Measurements from ENCODE around the gene TGIF2. TPM values are rescaled to one million over a fixed set of nuclear protein-coding genes. Genes with fewer than 3 reads are reported as not detected.

The TGIF2 gene
- polyA plus RNA-seq, 1 donor (not counting 4 experiments of a cell fraction or from before 2014, with no cell fraction given): 6.7 TPM

DNA sequence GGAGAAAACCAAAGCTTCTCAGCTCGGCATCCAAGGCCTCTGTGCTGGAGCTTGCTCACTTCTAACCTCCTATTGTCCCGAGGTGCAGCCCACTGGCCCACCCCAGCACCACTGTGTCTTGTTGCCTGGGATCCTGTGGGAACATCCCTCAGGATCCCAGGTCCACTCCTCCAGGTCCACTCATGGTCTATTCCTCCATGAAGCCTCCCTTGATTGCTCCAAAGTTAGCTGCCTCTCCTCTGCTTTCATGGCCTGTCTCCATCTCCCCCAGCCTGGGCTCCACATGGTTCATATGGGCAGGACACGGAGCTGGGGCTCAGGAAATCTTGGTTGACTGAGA, 58.7 kb downstream of the TGIF2 start:
- H4K20me1 ChIP-seq (ENCODE audit: control insufficient read depth, extremely low read depth, insufficient read depth, low read length): no peaks in the 10 kb centered on the region
- no peak overlapping the region for H2AFZ ChIP-seq (ENCODE audit: control insufficient read depth, low read length)
- H3K4me3 ChIP-seq (ENCODE audit: control insufficient read depth in 2 of 3, extremely low read depth in 1 of 3, insufficient read depth in 2 of 3, low read depth in 1 of 3, low read length in 3 of 3): no peak overlapping the region
- no peak overlapping the region for H3K4me2 ChIP-seq (ENCODE audit: control insufficient read depth, extremely low read depth, insufficient read depth, low read depth, low read length)
- H3K27me3 ChIP-seq (ENCODE audit: control insufficient read depth, extremely low read depth, insufficient read depth, low read length): no peaks in the 10 kb centered on the region
- no peak overlapping the region for H3K9ac ChIP-seq (ENCODE audit: control insufficient read depth, extremely low read depth, insufficient read depth, low read length)
- TF ChIP-seq, protein P1, sequence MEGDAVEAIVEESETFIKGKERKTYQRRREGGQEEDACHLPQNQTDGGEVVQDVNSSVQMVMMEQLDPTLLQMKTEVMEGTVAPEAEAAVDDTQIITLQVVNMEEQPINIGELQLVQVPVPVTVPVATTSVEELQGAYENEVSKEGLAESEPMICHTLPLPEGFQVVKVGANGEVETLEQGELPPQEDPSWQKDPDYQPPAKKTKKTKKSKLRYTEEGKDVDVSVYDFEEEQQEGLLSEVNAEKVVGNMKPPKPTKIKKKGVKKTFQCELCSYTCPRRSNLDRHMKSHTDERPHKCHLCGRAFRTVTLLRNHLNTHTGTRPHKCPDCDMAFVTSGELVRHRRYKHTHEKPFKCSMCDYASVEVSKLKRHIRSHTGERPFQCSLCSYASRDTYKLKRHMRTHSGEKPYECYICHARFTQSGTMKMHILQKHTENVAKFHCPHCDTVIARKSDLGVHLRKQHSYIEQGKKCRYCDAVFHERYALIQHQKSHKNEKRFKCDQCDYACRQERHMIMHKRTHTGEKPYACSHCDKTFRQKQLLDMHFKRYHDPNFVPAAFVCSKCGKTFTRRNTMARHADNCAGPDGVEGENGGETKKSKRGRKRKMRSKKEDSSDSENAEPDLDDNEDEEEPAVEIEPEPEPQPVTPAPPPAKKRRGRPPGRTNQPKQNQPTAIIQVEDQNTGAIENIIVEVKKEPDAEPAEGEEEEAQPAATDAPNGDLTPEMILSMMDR (optimal IDR thresholded peaks at IDR 0.05 in 1 of 3, IDR thresholded peaks at IDR 0.05 in 1 of 3, conservative IDR thresholded peaks at IDR 0.05 in 1 of 3; ENCODE audit: extremely low read depth in 1 of 3, insufficient read depth in 2 of 3, low read length in 3 of 3): no peak
- TF ChIP-seq EZH2 (IDR thresholded peaks at IDR 0.05; ENCODE audit: low read length): no peak
- H3K36me3 ChIP-seq (ENCODE audit: control insufficient read depth in 2 of 2, extremely low read depth in 1 of 2, insufficient read depth in 2 of 2, low read length in 2 of 2): no peaks in the 10 kb centered on the region
- H3K9me3 ChIP-seq (ENCODE audit: control insufficient read depth, low read depth, low read length): no peaks in the 10 kb centered on the region
- no peaks in the 10 kb centered on the region for H3K9me1 ChIP-seq (ENCODE audit: control insufficient read depth, extremely low read depth, insufficient read depth, low read length)
- DNase-seq (ENCODE audit: low read depth, low spot score) (no peak), FAIRE-seq (no peak)
- dilution Hi-C loops (cut with MboI; ENCODE audit: extremely low pct_ligation_motif_present, low sequenced_read_pairs): no loop called here
- no peaks in the 10 kb centered on the region for H3K79me2 ChIP-seq (ENCODE audit: control insufficient read depth, insufficient read depth, low read length)
- no peaks in the 10 kb centered on the region for H3K4me1 ChIP-seq (ENCODE audit: control insufficient read depth, extremely low read depth, insufficient read depth, low read length)
- H3K27ac ChIP-seq (ENCODE audit: control insufficient read depth, insufficient read depth, low read length): no peak overlapping the region

GRCh38 chr20:36632487-36633284, 59.3 kb downstream of the TGIF2 start:
- Histone ChIP-seq H3K9me1 (ENCODE audit: control insufficient read depth, extremely low read depth, insufficient read depth, low read length) (no peaks in the 10 kb centered on the region), H3K4me1 (ENCODE audit: control insufficient read depth, extremely low read depth, insufficient read depth, low read length) (no peaks in the 10 kb centered on the region), H2AFZ (ENCODE audit: control insufficient read depth, low read length) (no peak overlapping the region), H4K20me1 (ENCODE audit: control insufficient read depth, extremely low read depth, insufficient read depth, low read length) (no peaks in the 10 kb centered on the region), H3K79me2 (ENCODE audit: control insufficient read depth, insufficient read depth, low read length) (no peaks in the 10 kb centered on the region), H3K27ac (ENCODE audit: control insufficient read depth, insufficient read depth, low read length) (no peak overlapping the region), H3K27me3 (ENCODE audit: control insufficient read depth, extremely low read depth, insufficient read depth, low read length) (no peaks in the 10 kb centered on the region), H3K4me3 (ENCODE audit: control insufficient read depth in 2 of 3, extremely low read depth in 1 of 3, insufficient read depth in 2 of 3, low read depth in 1 of 3, low read length in 3 of 3) (no peak overlapping the region), H3K36me3 (ENCODE audit: control insufficient read depth in 2 of 2, extremely low read depth in 1 of 2, insufficient read depth in 2 of 2, low read length in 2 of 2) (no peaks in the 10 kb centered on the region), H3K9me3 (ENCODE audit: control insufficient read depth, low read depth, low read length) (no peaks in the 10 kb centered on the region), H3K4me2 (ENCODE audit: control insufficient read depth, extremely low read depth, insufficient read depth, low read depth, low read length) (no peak overlapping the region), H3K9ac (ENCODE audit: control insufficient read depth, extremely low read depth, insufficient read depth, low read length) (no peak overlapping the region)
- DNase-seq (ENCODE audit: low read depth, low spot score) (no peak), FAIRE-seq (no peak)
- TF ChIP-seq, protein P1 (optimal IDR thresholded peaks at IDR 0.05 in 1 of 3, IDR thresholded peaks at IDR 0.05 in 1 of 3, conservative IDR thresholded peaks at IDR 0.05 in 1 of 3; ENCODE audit: extremely low read depth in 1 of 3, insufficient read depth in 2 of 3, low read length in 3 of 3): no peak
- no peak for TF ChIP-seq EZH2 (IDR thresholded peaks at IDR 0.05; ENCODE audit: low read length)
- dilution Hi-C loops (cut with MboI; ENCODE audit: extremely low pct_ligation_motif_present, low sequenced_read_pairs): no loop called here

Measured in keratinocyte (primary cell).